Neural progenitor cell (in vitro differentiated cells): ENCODE results near the gene SERPINB13. TPM values are rescaled to one million over a fixed set of nuclear protein-coding genes. Genes with fewer than 3 reads are reported as not detected.

Experiments used
- DNase-seq: peaks from one replicate; pipeline ENCODE4 v3.0.0-alpha.2; 2016; ENCODE audit warnings: low spot score
- H2AFZ ChIP-seq: fragments of 200-600 bp; sonication (generic); replicated peaks from 2 replicates; pipeline ENCODE4 v1.6.1; 2016; ENCODE audit warnings: antibody characterized with exemption
- H3F3A ChIP-seq: fragments of 200-600 bp; sonication (generic); 2 replicates; pipeline ENCODE4 v1.6.1; 2016; ENCODE audit warnings: antibody characterized with exemption, low read depth
- H3K27ac ChIP-seq: fragments of 200-600 bp; sonication (generic); 2 replicates; pipeline ENCODE4 v1.5.1; 2016; ENCODE audit warnings: mild to moderate bottlenecking
- H3K27me3 ChIP-seq: fragments of 200-600 bp; sonication (generic); 2 replicates; pipeline ENCODE4 v1.6.1; 2016; ENCODE audit warnings: mild to moderate bottlenecking, moderate library complexity
- H3K36me3 ChIP-seq: fragments of 200-600 bp; sonication (generic); 2 replicates; pipeline ENCODE4 v1.5.1; 2016
- H3K4me1 ChIP-seq: fragments of 200-600 bp; sonication (generic); 2 replicates; pipeline ENCODE4 v1.6.1; 2016; ENCODE audit warnings: mixed run types
- H3K4me2 ChIP-seq: fragments of 200-600 bp; sonication (generic); 2 replicates; pipeline ENCODE4 v1.6.1; 2016
- H3K4me3 ChIP-seq: fragments of 200-600 bp; sonication (generic); 2 replicates; pipeline ENCODE4 v1.5.1; 2016
- H3K79me2 ChIP-seq: fragments of 200-600 bp; sonication (generic); 2 replicates; pipeline ENCODE4 v1.6.1; 2016; ENCODE audit warnings: low read depth
- H3K9ac ChIP-seq: fragments of 200-600 bp; sonication (generic); 2 replicates; pipeline ENCODE4 v1.6.1; 2016
- H3K9me3 ChIP-seq: fragments of 200-600 bp; sonication (generic); 2 replicates; pipeline ENCODE4 v1.5.1; 2016; ENCODE audit warnings: low read depth
- H4K20me1 ChIP-seq: fragments of 200-600 bp; sonication (generic); 2 replicates; pipeline ENCODE4 v1.6.1; 2016; ENCODE audit warnings: low read depth
- H3K27ac Mint-ChIP-seq: 3 replicates; pipeline ENCODE4 v1.8.0; 2021; ENCODE audit warnings: mixed read lengths
- H3K27me3 Mint-ChIP-seq: 2 replicates; pipeline ENCODE4 v1.8.0; 2022; ENCODE audit warnings: low read depth, mild to moderate bottlenecking, inconsistent platforms, moderate library complexity, mixed read lengths; ENCODE audit not compliant: insufficient read depth
- H3K36me3 Mint-ChIP-seq: 3 replicates; pipeline ENCODE4 v1.8.0; 2021; ENCODE audit warnings: mixed read lengths
- H3K4me1 Mint-ChIP-seq: 3 replicates; pipeline ENCODE4 v1.8.0; 2021; ENCODE audit warnings: mixed read lengths
- H3K4me3 Mint-ChIP-seq: 3 replicates; pipeline ENCODE4 v1.8.0; 2021; ENCODE audit warnings: mild to moderate bottlenecking, moderate library complexity, mixed read lengths
- H3K9me3 Mint-ChIP-seq: 3 replicates; pipeline ENCODE4 v1.8.0; 2020; ENCODE audit warnings: mixed read lengths
- EZH2 ChIP-seq: fragments of 200-600 bp; sonication (generic); IDR thresholded peaks from 2 replicates; pipeline ENCODE4 v1.6.1; 2017; ENCODE audit warnings: antibody characterized with exemption, mild to moderate bottlenecking, moderate library complexity
- EZH2phosphoT487 ChIP-seq: fragments of 200-600 bp; sonication (generic); IDR thresholded peaks from 2 replicates; pipeline ENCODE4 v1.6.1; 2017; ENCODE audit warnings: antibody characterized with exemption
- total RNA-seq: library from RNA; depleted of rRNA; stranded (reverse); fragments of >200 nt; gene quantifications from 2 replicates; pipeline ENCODE4 v1.2.3, GENCODE V29; 2015; ENCODE audit warnings: low replicate concordance
- TF ChIP-seq, protein P1 (sequence below): fragments of 200-600 bp; sonication (generic); IDR thresholded peaks from 2 replicates; pipeline ENCODE4 v1.5.1; 2017; ENCODE audit warnings: antibody characterized with exemption, mild to moderate bottlenecking

Gene SERPINB13
- total RNA-seq, 1 donor from 2014 or later: not detected

DNA sequence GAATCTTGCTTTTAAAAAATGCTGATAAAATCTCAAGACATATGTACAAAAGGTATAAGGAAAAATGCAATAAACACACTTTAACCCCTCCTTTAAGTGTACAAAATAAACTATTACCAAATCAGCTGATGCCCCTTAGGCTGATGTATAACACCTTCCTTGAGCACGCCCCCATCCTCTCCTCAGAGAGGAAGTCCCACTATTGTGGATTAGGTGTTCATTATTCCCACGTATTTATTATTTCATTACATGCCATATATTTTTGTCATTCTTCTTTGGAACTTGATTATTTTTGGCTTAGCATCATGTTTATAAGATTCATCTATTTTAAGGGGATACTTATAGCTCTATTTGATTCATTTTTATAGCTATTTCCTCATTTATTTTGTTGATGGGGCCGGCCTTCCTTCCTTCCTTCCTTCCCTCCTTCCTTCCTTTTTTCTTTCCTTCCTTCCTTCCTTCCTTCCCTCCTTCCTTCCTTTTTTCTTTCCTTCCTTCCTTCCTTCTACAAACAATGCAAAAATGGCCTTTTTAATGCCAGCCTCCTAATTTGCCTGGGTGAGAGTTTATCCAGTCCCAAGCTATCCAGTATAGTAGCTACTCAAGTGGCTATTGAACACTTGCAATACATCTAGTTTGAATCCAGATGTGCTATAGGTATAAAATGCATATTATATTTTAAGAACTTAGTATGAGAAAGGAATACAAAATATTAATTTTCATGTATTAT lies 4.0 kb downstream of the SERPINB13 start:
- no peaks in the 10 kb centered on the region for H3K4me1 Mint-ChIP-seq
- Histone ChIP-seq H3F3A (no peaks in the 10 kb centered on the region), H3K27me3 (no peaks in the 10 kb centered on the region), H3K36me3 (no peaks in the 10 kb centered on the region), H2AFZ (no peak overlapping the region), H3K4me3 (no peak overlapping the region), H4K20me1 (no peaks in the 10 kb centered on the region), H3K4me2 (no peak overlapping the region), H3K79me2 (no peaks in the 10 kb centered on the region), H3K9me3 (no peaks in the 10 kb centered on the region), H3K27ac (no peak overlapping the region), H3K9ac (no peak overlapping the region), H3K4me1 (no peaks in the 10 kb centered on the region)
- no peaks in the 10 kb centered on the region for H3K9me3 Mint-ChIP-seq
- TF ChIP-seq EZH2 (no peak), EZH2phosphoT487 (no peak)
- TF ChIP-seq, protein P1, sequence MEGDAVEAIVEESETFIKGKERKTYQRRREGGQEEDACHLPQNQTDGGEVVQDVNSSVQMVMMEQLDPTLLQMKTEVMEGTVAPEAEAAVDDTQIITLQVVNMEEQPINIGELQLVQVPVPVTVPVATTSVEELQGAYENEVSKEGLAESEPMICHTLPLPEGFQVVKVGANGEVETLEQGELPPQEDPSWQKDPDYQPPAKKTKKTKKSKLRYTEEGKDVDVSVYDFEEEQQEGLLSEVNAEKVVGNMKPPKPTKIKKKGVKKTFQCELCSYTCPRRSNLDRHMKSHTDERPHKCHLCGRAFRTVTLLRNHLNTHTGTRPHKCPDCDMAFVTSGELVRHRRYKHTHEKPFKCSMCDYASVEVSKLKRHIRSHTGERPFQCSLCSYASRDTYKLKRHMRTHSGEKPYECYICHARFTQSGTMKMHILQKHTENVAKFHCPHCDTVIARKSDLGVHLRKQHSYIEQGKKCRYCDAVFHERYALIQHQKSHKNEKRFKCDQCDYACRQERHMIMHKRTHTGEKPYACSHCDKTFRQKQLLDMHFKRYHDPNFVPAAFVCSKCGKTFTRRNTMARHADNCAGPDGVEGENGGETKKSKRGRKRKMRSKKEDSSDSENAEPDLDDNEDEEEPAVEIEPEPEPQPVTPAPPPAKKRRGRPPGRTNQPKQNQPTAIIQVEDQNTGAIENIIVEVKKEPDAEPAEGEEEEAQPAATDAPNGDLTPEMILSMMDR: no peak
- H3K27ac Mint-ChIP-seq: no peak overlapping the region
- no peak for DNase-seq
- no peak overlapping the region for H3K4me3 Mint-ChIP-seq
- no peaks in the 10 kb centered on the region for H3K36me3 Mint-ChIP-seq
- no peaks in the 10 kb centered on the region for H3K27me3 Mint-ChIP-seq

GRCh38 chr18:63591725-63592124 lies 4.6 kb downstream of the SERPINB13 start:
- Mint-ChIP-seq H3K36me3 (no peaks in the 10 kb centered on the region), H3K9me3 (no peaks in the 10 kb centered on the region), H3K27ac (no peak overlapping the region), H3K4me3 (no peak overlapping the region), H3K4me1 (no peaks in the 10 kb centered on the region), H3K27me3 (no peaks in the 10 kb centered on the region)
- Histone ChIP-seq H3K4me3 (no peak overlapping the region), H3K79me2 (no peaks in the 10 kb centered on the region), H3F3A (no peaks in the 10 kb centered on the region), H3K4me2 (no peak overlapping the region), H3K4me1 (no peaks in the 10 kb centered on the region), H4K20me1 (no peaks in the 10 kb centered on the region), H2AFZ (no peak overlapping the region), H3K9ac (no peak overlapping the region), H3K27ac (no peak overlapping the region), H3K27me3 (no peaks in the 10 kb centered on the region), H3K9me3 (no peaks in the 10 kb centered on the region), H3K36me3 (no peaks in the 10 kb centered on the region)
- no peak for DNase-seq
- no peak for TF ChIP-seq EZH2
- TF ChIP-seq, protein P1: no peak
- no peak for TF ChIP-seq EZH2phosphoT487

DNA sequence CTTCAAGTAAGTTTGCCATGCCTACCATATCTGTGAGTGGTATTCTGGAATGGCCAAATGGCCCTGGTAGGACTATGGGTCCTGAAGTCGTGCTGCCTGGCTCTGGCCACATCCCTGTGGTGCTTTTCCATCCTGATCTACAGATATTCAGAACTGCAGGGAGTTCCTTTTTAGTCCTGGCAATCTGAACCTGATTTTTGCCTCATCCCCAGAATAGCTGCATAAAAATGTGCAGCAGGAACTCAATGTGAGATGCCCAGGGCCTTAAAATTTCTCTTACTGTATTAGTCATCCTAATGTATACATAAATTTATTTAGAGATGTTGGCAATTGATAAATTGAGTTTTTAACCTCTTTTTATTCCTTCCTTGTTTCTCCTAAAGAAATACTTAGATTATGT lies 5.3 kb downstream of the SERPINB13 start:
- no peaks in the 10 kb centered on the region for H3K27me3 Mint-ChIP-seq
- no peaks in the 10 kb centered on the region for H3K9me3 ChIP-seq
- H3K27me3 ChIP-seq: no peaks in the 10 kb centered on the region
- H3K9ac ChIP-seq: no peak overlapping the region
- no peak for TF ChIP-seq EZH2phosphoT487
- no peak for TF ChIP-seq EZH2
- TF ChIP-seq, protein P1: no peak
- DNase-seq: no peak
- no peaks in the 10 kb centered on the region for H3K36me3 ChIP-seq
- H3K4me1 Mint-ChIP-seq: no peaks in the 10 kb centered on the region
- H3K4me2 ChIP-seq: no peak overlapping the region
- no peaks in the 10 kb centered on the region for H4K20me1 ChIP-seq
- H3K79me2 ChIP-seq: no peaks in the 10 kb centered on the region
- no peaks in the 10 kb centered on the region for H3K4me1 ChIP-seq
- H2AFZ ChIP-seq: no peak overlapping the region
- H3K27ac ChIP-seq: no peak overlapping the region
- no peaks in the 10 kb centered on the region for H3F3A ChIP-seq
- no peaks in the 10 kb centered on the region for H3K9me3 Mint-ChIP-seq
- H3K27ac Mint-ChIP-seq: no peak overlapping the region
- no peak overlapping the region for H3K4me3 Mint-ChIP-seq
- no peak overlapping the region for H3K4me3 ChIP-seq
- no peaks in the 10 kb centered on the region for H3K36me3 Mint-ChIP-seq
